ENCODE results near the gene NSUN5. TPM values are rescaled to one million over a fixed set of nuclear protein-coding genes. Genes with fewer than 3 reads are reported as not detected.
"Not testable (repeated sequence)": the region's sequence is repeated elsewhere in the genome, so short reads cannot be mapped to it uniquely, and the experiment has no call there.

Gene NSUN5
- total RNA-seq, 2 donors from 2014 or later = 49.7 to 73.8 TPM

DNA sequence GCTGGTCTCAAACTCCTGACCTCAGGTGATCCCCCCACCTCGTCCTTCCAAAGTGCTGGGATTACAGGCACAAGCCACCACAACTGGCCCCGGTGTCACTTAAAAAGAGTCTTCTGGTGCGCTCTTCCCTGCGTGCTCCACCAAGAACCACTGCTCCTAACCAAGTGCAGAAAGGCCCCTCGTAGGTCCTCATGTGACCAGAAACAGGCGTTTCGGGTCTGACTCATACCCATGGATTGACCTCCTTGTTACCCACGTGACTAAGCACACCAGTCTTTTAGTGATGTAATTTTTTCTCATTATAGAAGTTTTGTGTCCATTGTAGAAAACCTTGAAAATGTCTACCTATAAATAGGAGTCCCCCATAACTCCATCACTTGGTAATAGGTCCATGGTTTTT lies 33.3 kb upstream of the NSUN5 start:
- H3K4me3 Mint-ChIP-seq = no peak overlapping the region
- H3K36me3 Mint-ChIP-seq = no peaks in the 10 kb centered on the region
- ATAC-seq (no peak), DNase-seq (ENCODE audit: low spot score) (no peak)
- H3K9me3 Mint-ChIP-seq = no peaks in the 10 kb centered on the region
- H3K27ac Mint-ChIP-seq = no peak overlapping the region
- H3K27me3 Mint-ChIP-seq = peaks cover 0 to 11% of the 10 kb centered on the region in 2 donors
- H3K4me1 Mint-ChIP-seq (ENCODE audit: low read depth in 2 of 2) = no peaks in the 10 kb centered on the region

DNA sequence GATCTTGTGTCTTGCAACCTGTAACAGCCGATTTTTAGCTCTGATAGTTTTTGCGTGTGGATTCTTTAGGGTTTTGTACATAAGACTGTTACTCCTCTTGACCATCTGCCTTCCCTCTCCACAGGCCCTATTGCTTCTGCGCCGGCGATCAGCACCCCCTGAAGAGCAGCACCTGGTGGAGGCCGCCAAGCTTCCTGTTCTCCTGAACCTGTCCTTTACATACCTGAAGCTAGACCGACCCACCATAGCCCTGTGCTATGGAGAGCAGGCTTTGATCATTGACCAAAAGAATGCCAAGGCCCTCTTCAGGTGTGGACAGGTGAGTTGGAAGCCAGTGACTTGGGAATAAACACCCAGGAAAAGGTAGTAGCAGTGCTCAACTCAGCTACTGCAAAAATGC lies 31.9 kb upstream of the NSUN5 start:
- H3K27me3 Mint-ChIP-seq = peaks cover 0 to 14% of the 10 kb centered on the region in 2 donors
- H3K4me1 Mint-ChIP-seq (ENCODE audit: low read depth in 2 of 2) = no peaks in the 10 kb centered on the region
- no peak overlapping the region for H3K27ac Mint-ChIP-seq
- H3K4me3 Mint-ChIP-seq = no peak overlapping the region
- ATAC-seq = no peak
- DNase-seq (ENCODE audit: low spot score) = no peak
- H3K9me3 Mint-ChIP-seq = no peaks in the 10 kb centered on the region
- H3K36me3 Mint-ChIP-seq = no peaks in the 10 kb centered on the region

DNA sequence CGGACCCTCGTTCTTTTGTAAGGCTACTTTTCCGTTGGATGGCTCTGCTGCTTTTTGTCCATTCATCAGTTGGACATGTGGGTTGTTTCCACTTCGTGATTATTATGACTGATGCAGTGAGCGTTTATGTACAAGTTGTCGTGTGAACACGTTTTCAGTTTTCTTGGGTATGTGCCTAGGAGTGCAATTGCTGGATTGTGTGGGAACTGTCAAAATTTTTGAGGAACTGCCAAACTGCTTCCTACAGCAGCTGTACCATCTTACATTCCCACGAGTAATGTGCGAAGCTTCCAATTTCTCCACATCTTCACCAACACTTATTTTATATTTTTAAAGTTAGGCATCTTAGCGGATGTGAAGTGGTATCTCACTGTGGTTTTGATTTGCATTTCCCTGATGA lies 29.7 kb upstream of the NSUN5 start:
- Mint-ChIP-seq H3K27me3 (peaks cover 0 to 14% of the 10 kb centered on the region in 2 donors), H3K36me3 (no peaks in the 10 kb centered on the region), H3K9me3 (no peaks in the 10 kb centered on the region), H3K27ac (no peak overlapping the region), H3K4me1 (ENCODE audit: low read depth in 2 of 2) (no peaks in the 10 kb centered on the region), H3K4me3 (no peak overlapping the region)
- ATAC-seq = no peak
- no peak for DNase-seq (ENCODE audit: low spot score)

DNA sequence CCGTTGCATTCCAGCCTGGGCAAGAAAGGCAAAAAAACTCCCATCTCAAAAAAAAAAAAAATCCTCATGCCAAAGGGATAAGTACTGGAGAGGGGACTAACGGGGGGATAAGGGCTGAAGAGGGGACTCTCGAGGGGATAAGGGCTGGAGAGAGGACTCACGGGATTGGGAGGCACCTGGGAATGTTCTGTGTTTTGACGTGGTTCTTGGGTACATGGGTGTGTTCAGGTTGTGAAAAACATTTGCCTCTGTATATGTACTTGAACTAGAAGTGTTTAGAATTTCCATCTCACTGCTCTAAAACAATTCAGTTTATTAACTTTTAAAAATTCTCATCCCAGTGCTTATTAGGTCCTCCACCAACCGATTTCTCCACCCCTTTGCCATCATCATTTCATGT lies 23.8 kb upstream of the NSUN5 start:
- no peak for ATAC-seq
- H3K4me3 Mint-ChIP-seq = no peak overlapping the region
- no peaks in the 10 kb centered on the region for H3K36me3 Mint-ChIP-seq

DNA sequence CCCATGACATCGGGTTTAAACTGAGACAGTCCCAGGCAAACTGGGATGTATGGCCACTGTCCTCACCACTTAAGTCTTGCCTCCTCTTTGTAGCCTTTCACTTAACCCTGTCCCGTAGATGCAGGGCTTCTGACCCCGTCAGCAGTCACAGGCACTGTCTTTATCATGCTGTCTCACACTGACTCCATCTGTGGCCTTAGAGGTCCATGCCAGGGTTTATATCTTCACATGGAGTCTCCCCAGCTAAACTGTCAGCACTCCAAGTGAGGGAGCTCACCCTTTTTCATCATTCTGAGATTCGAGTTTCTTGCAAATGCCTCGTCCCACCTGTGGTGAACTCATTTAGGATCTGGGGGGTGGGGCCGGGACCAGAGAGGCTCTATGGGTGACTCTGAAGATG lies 22.1 kb upstream of the NSUN5 start:
- no peaks in the 10 kb centered on the region for H3K36me3 Mint-ChIP-seq

More for the DNA sequence above, 23.8 kb upstream of the NSUN5 start:
- peaks cover 0 to 3% of the 10 kb centered on the region in 2 donors for H3K4me1 Mint-ChIP-seq (ENCODE audit: low read depth in 2 of 2)
- DNase-seq (ENCODE audit: low spot score) = no peak
- H3K9me3 Mint-ChIP-seq = no peaks in the 10 kb centered on the region
- peaks cover 0 to 3% of the 10 kb centered on the region in 2 donors for H3K27me3 Mint-ChIP-seq
- no peak overlapping the region for H3K27ac Mint-ChIP-seq

DNA sequence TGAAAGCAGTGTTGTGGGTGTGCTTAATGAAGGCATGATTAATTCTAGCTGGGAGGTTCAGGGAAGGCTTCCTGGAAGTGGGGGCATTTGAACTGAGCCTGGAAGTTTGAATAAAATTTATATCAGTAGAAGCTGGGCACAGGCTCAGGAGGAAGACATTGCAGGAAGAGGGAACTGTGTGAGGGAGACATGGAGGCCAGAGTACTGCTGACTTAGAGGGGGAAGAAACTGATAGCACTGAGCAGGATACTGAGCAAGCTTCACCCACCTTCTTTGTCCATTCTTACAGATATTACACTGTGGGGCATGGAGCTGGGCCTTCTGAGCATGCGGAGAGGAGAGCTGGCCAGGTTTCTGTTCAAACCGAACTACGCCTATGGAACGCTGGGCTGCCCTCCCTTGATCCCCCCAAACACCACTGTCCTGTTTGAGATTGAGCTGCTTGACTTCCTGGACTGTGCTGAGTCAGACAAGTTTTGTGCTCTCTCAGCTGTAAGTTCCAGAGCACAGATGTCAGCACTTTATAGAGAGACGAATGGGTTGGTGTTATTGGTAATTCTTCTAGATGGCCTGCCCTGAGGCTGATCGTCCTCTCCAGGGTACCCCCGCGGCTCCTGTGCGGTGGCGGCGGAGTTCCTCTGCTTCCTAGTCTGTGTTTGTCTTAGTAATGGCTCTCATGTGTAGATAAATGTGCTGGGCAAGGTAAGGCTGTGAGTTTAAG lies 21.4 kb upstream of the NSUN5 start:
- Mint-ChIP-seq H3K27me3 (no peaks in the 10 kb centered on the region), H3K27ac (no peak overlapping the region), H3K4me3 (no peak overlapping the region), H3K4me1 (ENCODE audit: low read depth in 2 of 2) (peaks cover 0 to 3% of the 10 kb centered on the region in 2 donors), H3K9me3 (no peaks in the 10 kb centered on the region), H3K36me3 (no peaks in the 10 kb centered on the region)
- DNase-seq (ENCODE audit: low spot score) (no peak), ATAC-seq (no peak)

More for the DNA sequence above, 22.1 kb upstream of the NSUN5 start:
- no peak overlapping the region for H3K4me3 Mint-ChIP-seq
- H3K27ac Mint-ChIP-seq = no peak overlapping the region
- no peaks in the 10 kb centered on the region for H3K9me3 Mint-ChIP-seq
- no peaks in the 10 kb centered on the region for H3K27me3 Mint-ChIP-seq
- DNase-seq (ENCODE audit: low spot score) = no peak
- ATAC-seq = no peak
- H3K4me1 Mint-ChIP-seq (ENCODE audit: low read depth in 2 of 2) = peaks cover 0 to 3% of the 10 kb centered on the region in 2 donors

DNA sequence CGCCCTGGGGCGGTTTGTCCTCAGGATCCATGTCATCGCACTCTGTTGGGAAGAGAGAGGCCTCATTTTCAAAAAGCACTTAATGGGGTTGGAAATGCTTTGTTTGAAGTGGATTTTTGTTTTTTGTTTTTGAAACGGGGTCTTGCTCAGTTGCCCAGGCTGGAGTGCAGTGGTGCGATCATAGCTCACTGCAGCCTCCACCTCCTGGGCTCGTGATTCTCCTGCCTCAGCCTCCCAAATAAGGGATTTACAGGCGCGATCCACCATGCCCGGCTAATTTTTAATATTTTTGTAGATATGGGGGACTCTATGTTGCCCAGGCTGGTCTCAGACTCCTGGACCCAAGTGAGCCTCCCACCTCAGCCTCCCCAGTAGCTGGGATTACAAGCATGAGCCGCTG lies 20.1 kb upstream of the NSUN5 start:
- DNase-seq (ENCODE audit: low spot score) (no peak), ATAC-seq (no peak)
- Mint-ChIP-seq H3K4me1 (ENCODE audit: low read depth in 2 of 2) (peaks cover 5 to 8% of the 10 kb centered on the region in 2 donors), H3K27ac (no peak overlapping the region), H3K36me3 (no peaks in the 10 kb centered on the region), H3K27me3 (no peaks in the 10 kb centered on the region), H3K9me3 (no peaks in the 10 kb centered on the region), H3K4me3 (no peak overlapping the region)

DNA sequence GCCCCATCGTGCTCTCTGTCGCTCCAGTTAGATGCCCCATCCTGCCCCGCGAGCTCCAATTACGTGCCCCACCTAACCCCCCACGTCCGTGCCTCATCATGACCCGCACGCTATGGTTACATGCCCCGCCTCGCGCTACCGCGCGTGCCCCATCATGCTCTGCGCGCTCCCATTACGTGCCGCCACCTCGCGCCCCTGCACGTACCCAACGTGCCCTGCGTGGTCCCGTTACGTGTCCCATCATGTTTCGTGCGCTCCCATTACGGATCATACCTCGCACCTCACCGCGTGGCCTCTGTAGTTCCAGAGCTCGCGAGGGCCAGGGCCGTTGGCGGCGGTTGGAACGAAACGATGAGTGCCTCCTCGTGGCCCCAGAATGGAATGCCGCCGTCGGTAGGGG lies 19.3 kb upstream of the NSUN5 start, which contains the start of the genes FKBP6 and TRIM50:
Gene FKBP6 (plus strand): TSS at position 240 of the 400 bp plus-strand sequence. CDS start 268 bp downstream, outside the sequence.
Gene TRIM50 (minus strand): TSS at position 161 of the 400 bp plus-strand sequence. CDS start 3,295 bp downstream, outside the sequence.
- not testable (repeated sequence) for H3K9me3 Mint-ChIP-seq; H3K4me3 Mint-ChIP-seq; H3K36me3 Mint-ChIP-seq; ATAC-seq; H3K27ac Mint-ChIP-seq; DNase-seq (ENCODE audit: low spot score); H3K27me3 Mint-ChIP-seq
- H3K4me1 Mint-ChIP-seq (ENCODE audit: low read depth in 2 of 2) = peaks cover 7 to 11% of the 10 kb centered on the region in 2 donors

DNA sequence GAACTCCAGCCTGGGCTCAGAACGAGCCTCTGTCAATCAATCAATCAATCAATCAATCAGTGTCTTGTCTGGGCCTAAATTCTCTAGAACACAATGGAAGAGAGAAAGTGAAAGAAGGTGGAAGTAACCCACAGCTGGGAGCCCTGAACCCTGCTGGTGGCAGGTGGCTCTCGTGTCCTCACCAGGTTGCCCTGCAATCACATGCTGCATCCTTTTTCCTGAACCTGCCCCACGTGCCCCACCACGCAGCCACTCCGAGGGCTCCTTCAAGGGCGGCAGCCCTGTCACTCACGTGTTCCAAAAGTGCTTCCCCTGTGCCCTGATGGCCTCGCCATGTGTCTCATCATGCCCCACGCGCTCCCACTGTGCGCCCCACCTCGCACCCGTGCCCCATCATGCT lies 18.8 kb upstream of the NSUN5 start:
- not testable (repeated sequence) for ATAC-seq; DNase-seq (ENCODE audit: low spot score); H3K36me3 Mint-ChIP-seq; H3K9me3 Mint-ChIP-seq; H3K27me3 Mint-ChIP-seq; H3K27ac Mint-ChIP-seq; H3K4me3 Mint-ChIP-seq
- H3K4me1 Mint-ChIP-seq (ENCODE audit: low read depth in 2 of 2) = peaks cover 7 to 11% of the 10 kb centered on the region in 2 donors

DNA sequence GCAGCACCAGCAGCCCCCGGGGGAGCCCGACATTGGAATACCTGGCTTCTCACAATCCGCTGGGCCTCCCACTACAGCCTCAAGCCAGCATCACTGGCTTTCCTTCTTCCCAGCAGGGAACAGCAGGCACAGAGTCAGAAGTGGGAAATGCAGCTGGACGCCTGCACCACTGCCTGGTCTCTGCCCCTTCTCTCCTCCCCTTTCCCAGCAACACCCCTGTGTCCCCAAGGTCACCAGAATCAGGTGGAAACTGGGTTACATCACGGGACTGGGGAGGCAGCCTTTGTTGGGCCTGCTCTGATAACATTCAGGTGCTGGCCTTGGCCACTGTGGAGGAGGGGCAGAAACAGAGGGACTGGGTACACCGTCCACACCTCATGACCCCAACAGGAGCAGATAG lies 16.8 kb upstream of the NSUN5 start:
- not testable (repeated sequence) for ATAC-seq; H3K4me3 Mint-ChIP-seq; H3K27me3 Mint-ChIP-seq; DNase-seq (ENCODE audit: low spot score); H3K9me3 Mint-ChIP-seq; H3K36me3 Mint-ChIP-seq; H3K27ac Mint-ChIP-seq
- peaks cover 7 to 11% of the 10 kb centered on the region in 2 donors for H3K4me1 Mint-ChIP-seq (ENCODE audit: low read depth in 2 of 2)

DNA sequence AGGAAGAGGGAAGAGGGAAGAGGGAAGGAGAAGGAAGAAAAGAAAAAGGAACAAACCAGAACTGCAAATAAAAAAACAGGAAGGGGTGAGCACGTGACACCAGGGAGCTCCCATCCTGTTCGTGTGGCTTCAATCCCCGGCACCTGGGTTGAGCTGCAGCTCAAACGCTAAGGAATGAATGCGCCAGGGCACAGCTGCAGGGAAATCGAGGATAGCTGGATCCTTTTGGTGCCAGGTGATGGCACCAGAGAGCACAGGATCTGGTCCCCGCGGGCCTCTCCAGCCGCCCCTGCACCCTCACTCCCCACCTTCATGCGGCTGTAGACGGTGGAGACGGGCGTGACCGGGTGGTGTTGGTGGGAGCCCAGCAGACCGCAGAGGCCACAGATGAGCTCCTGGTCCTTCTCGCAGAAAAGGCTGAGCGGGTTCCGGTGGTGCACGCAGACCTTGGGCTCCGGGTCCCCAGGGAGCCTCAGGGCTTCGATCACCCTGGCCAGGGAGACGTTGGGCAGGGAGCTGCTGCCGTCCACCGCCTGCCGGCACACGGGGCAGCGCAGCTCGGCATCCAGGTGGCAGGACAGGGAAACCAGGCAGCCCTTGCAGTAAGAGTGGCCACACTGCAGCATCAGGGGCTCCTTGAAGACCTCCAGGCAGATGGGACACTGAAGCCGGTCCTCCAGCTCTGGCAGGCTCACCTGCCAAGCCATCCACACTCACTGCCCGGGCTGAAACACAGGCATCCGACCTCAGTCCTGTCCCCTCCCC lies 15.6 kb upstream of the NSUN5 start:
- not testable (repeated sequence) for H3K36me3 Mint-ChIP-seq; H3K27me3 Mint-ChIP-seq; DNase-seq (ENCODE audit: low spot score); H3K9me3 Mint-ChIP-seq
- peak; percentile 77 to 83 for ATAC-seq
- Mint-ChIP-seq H3K27ac (peak overlapping the region in 1 of 2 donors; percentile 72), H3K4me3 (peak overlapping the region; percentile 49), H3K4me1 (ENCODE audit: low read depth in 2 of 2) (peaks cover 7 to 11% of the 10 kb centered on the region in 2 donors)

DNA sequence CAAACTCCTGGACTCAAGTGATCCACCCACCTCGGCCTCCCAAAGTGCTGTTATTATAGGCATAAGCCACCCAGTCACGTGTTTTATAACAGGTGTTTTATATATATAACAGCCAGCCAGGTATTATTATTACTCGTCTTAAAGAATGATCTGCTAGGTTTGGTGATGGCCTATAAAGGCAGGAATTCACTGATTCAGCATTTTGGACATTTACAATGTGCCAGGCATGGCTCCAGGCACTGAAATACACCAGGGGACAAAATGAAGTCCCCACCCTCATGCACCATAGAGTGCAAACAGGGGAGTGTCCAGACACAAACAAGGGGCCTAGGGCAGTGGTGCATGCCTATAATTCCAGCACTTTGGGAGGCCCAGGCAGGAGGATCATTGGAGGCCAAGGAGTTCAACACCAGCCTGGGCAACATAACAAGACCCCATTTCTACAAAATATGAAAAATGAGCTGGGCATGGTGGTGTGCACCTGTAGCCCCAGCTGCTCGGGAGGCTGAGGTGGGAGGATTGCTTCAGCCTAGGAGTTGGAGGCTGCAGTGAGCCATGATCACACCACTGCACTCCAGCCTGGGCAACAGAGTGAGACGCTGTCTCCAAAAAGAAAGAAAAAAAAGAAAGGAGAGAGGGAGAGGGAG lies 14.9 kb upstream of the NSUN5 start:
- not testable (repeated sequence) for H3K36me3 Mint-ChIP-seq; DNase-seq (ENCODE audit: low spot score); ATAC-seq; H3K9me3 Mint-ChIP-seq; H3K27me3 Mint-ChIP-seq
- H3K27ac Mint-ChIP-seq = peak overlapping the region in 1 of 2 donors; percentile 72
- peaks cover 7 to 11% of the 10 kb centered on the region in 2 donors for H3K4me1 Mint-ChIP-seq (ENCODE audit: low read depth in 2 of 2)
- peak overlapping the region; percentile 49 for H3K4me3 Mint-ChIP-seq

DNA sequence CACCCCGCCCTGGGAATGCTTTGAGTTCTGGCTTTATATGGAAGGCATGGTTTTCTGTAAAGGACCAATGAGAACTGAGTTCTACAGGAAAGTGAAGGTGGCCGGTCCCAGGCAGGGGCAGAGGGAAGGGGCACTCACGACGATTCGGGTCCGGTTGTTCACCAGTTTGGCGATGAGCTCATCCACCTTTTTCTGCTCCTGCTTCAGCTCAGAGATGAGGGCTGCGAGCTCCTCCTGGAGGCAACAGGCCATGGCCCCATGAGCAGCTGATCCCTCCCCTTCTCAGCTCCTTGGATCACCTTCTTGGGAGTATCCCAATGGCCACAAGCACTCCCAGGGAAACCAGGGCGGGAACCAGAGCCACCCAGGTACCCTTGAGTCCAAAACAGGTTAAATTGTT lies 11.4 kb upstream of the NSUN5 start:
- not testable (repeated sequence) for H3K36me3 Mint-ChIP-seq; H3K4me1 Mint-ChIP-seq (ENCODE audit: low read depth in 2 of 2); H3K27ac Mint-ChIP-seq; H3K4me3 Mint-ChIP-seq; DNase-seq (ENCODE audit: low spot score); H3K27me3 Mint-ChIP-seq; H3K9me3 Mint-ChIP-seq; ATAC-seq

DNA sequence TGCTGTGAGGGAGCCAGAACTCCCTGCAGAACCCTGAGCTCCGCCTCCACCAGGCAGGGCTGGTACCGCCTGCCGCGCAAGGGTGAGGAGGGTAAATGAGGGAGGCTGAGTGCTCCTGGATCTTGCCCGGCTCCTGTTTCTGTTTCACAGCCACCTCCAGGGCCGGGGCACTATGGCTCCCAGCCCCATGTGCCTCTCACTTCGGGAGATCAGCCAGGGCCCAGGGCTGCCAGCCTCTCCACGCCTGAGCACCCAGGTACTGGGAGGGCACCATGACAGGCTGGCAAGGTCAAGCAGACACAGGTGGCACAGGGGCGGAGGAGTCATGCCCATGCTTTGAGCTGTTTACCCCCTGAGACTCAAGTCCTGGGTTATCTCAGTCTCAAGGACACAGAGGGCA lies 10.9 kb upstream of the NSUN5 start:
- not testable (repeated sequence) for H3K9me3 Mint-ChIP-seq; H3K36me3 Mint-ChIP-seq; DNase-seq (ENCODE audit: low spot score); H3K4me3 Mint-ChIP-seq; H3K4me1 Mint-ChIP-seq (ENCODE audit: low read depth in 2 of 2); ATAC-seq; H3K27me3 Mint-ChIP-seq; H3K27ac Mint-ChIP-seq
